D721Med (cell line): ENCODE measurements around the gene HOXB7.

ENCODE experiments used
- DNase-seq: peaks from one replicate; pipeline ENCODE4 v3.0.0; 2011; ENCODE audit warnings: low spot score; ENCODE audit not compliant: insufficient read length
- FAIRE-seq: peaks from 2 replicates; lab custom pipeline; 2011; peaks lifted over from hg19 to GRCh38; lab: Jason Lieb, UNC
- CTCF ChIP-seq: IDR thresholded peaks from 2 replicates; pipeline ENCODE4 v1.5.1; 2012; ENCODE audit warnings: mild to moderate bottlenecking, control low read depth; ENCODE audit not compliant: insufficient read depth; ENCODE audit errors: missing control alignments

HOXB7 gene

GRCh38 chr17:48634493-48635208 lies 23.8 kb upstream of the HOXB7 start:
- DNase-seq (no peak), FAIRE-seq (no peak)
- no peak for TF ChIP-seq CTCF

GRCh38 chr17:48633266-48633677 lies 22.5 kb upstream of the HOXB7 start:
- FAIRE-seq (no peak), DNase-seq (no peak)
- TF ChIP-seq CTCF = no peak

- FAIRE-seq (no peak), DNase-seq (no peak)
- TF ChIP-seq CTCF = no peak
These were observed 21.9 kb upstream of the HOXB7 start for GRCh38 chr17:48632579-48633265.

- no peak for DNase-seq
- no peak for TF ChIP-seq CTCF
- FAIRE-seq = no peak
These were observed 21.1 kb upstream of the HOXB7 start for GRCh38 chr17:48631693-48632578.

GRCh38 chr17:48630925-48631692 lies 20.3 kb upstream of the HOXB7 start:
- DNase-seq (no peak), FAIRE-seq (no peak)
- no peak for TF ChIP-seq CTCF

- TF ChIP-seq CTCF = no peak
- DNase-seq (no peak), FAIRE-seq (no peak)
These were observed 19.4 kb upstream of the HOXB7 start for GRCh38 chr17:48630009-48630924.
